Neural progenitor cell (in vitro differentiated cells): ENCODE measurements around the gene VGLL1. TPM values are rescaled to one million over a fixed set of nuclear protein-coding genes. Genes with fewer than 3 reads are reported as not detected.

Experiments used
- DNase-seq: peaks from one replicate; pipeline ENCODE4 v3.0.0-alpha.2; 2016; ENCODE audit warnings: low spot score
- H2AFZ ChIP-seq: fragments of 200-600 bp; sonication (generic); replicated peaks from 2 replicates; pipeline ENCODE4 v1.6.1; 2016; ENCODE audit warnings: antibody characterized with exemption
- H3F3A ChIP-seq: fragments of 200-600 bp; sonication (generic); 2 replicates; pipeline ENCODE4 v1.6.1; 2016; ENCODE audit warnings: antibody characterized with exemption, low read depth
- H3K27ac ChIP-seq: fragments of 200-600 bp; sonication (generic); 2 replicates; pipeline ENCODE4 v1.5.1; 2016; ENCODE audit warnings: mild to moderate bottlenecking
- H3K27me3 ChIP-seq: fragments of 200-600 bp; sonication (generic); 2 replicates; pipeline ENCODE4 v1.6.1; 2016; ENCODE audit warnings: mild to moderate bottlenecking, moderate library complexity
- H3K36me3 ChIP-seq: fragments of 200-600 bp; sonication (generic); 2 replicates; pipeline ENCODE4 v1.5.1; 2016
- H3K4me1 ChIP-seq: fragments of 200-600 bp; sonication (generic); 2 replicates; pipeline ENCODE4 v1.6.1; 2016; ENCODE audit warnings: mixed run types
- H3K4me2 ChIP-seq: fragments of 200-600 bp; sonication (generic); 2 replicates; pipeline ENCODE4 v1.6.1; 2016
- H3K4me3 ChIP-seq: fragments of 200-600 bp; sonication (generic); 2 replicates; pipeline ENCODE4 v1.5.1; 2016
- H3K79me2 ChIP-seq: fragments of 200-600 bp; sonication (generic); 2 replicates; pipeline ENCODE4 v1.6.1; 2016; ENCODE audit warnings: low read depth
- H3K9ac ChIP-seq: fragments of 200-600 bp; sonication (generic); 2 replicates; pipeline ENCODE4 v1.6.1; 2016
- H3K9me3 ChIP-seq: fragments of 200-600 bp; sonication (generic); 2 replicates; pipeline ENCODE4 v1.5.1; 2016; ENCODE audit warnings: low read depth
- H4K20me1 ChIP-seq: fragments of 200-600 bp; sonication (generic); 2 replicates; pipeline ENCODE4 v1.6.1; 2016; ENCODE audit warnings: low read depth
- H3K27ac Mint-ChIP-seq: 3 replicates; pipeline ENCODE4 v1.8.0; 2021; ENCODE audit warnings: mixed read lengths
- H3K27me3 Mint-ChIP-seq: 2 replicates; pipeline ENCODE4 v1.8.0; 2022; ENCODE audit warnings: low read depth, mild to moderate bottlenecking, inconsistent platforms, moderate library complexity, mixed read lengths; ENCODE audit not compliant: insufficient read depth
- H3K36me3 Mint-ChIP-seq: 3 replicates; pipeline ENCODE4 v1.8.0; 2021; ENCODE audit warnings: mixed read lengths
- H3K4me1 Mint-ChIP-seq: 3 replicates; pipeline ENCODE4 v1.8.0; 2021; ENCODE audit warnings: mixed read lengths
- H3K4me3 Mint-ChIP-seq: 3 replicates; pipeline ENCODE4 v1.8.0; 2021; ENCODE audit warnings: mild to moderate bottlenecking, moderate library complexity, mixed read lengths
- H3K9me3 Mint-ChIP-seq: 3 replicates; pipeline ENCODE4 v1.8.0; 2020; ENCODE audit warnings: mixed read lengths
- CTCF ChIP-seq: fragments of 200-600 bp; sonication (generic); IDR thresholded peaks from 2 replicates; pipeline ENCODE4 v1.5.1; 2017; ENCODE audit warnings: antibody characterized with exemption, mild to moderate bottlenecking
- EZH2 ChIP-seq: fragments of 200-600 bp; sonication (generic); IDR thresholded peaks from 2 replicates; pipeline ENCODE4 v1.6.1; 2017; ENCODE audit warnings: antibody characterized with exemption, mild to moderate bottlenecking, moderate library complexity
- EZH2phosphoT487 ChIP-seq: fragments of 200-600 bp; sonication (generic); IDR thresholded peaks from 2 replicates; pipeline ENCODE4 v1.6.1; 2017; ENCODE audit warnings: antibody characterized with exemption
- total RNA-seq: library from RNA; depleted of rRNA; stranded (reverse); fragments of >200 nt; gene quantifications from 2 replicates; pipeline ENCODE4 v1.2.3, GENCODE V29; 2015; ENCODE audit warnings: low replicate concordance

VGLL1 gene
- total RNA-seq, 1 donor from 2014 or later, result not detected

DNA sequence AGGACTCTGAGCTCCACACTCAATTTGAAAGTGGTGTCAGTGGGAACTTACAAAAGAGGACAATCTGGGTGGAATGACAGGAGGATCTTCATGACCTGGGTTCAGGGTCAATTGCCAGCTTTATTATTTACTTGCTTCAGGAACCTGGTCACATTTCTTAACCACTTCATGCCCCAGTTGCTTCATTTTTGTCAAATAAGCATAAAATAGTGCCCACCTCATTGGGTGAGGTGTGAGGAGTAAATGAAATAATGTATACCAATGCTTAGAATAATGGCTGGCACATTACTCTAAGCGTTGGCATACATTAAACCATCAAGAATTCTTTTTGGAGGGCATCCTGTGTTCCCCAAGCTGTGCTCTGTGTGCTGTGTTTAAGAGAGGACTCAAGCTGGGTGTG lies 19.4 kb downstream of the VGLL1 start:
- no peaks in the 10 kb centered on the region for H4K20me1 ChIP-seq
- Mint-ChIP-seq H3K4me3 (no peak overlapping the region), H3K4me1 (no peaks in the 10 kb centered on the region), H3K27me3 (peaks cover 3% of the 10 kb centered on the region), H3K27ac (no peak overlapping the region), H3K36me3 (no peaks in the 10 kb centered on the region), H3K9me3 (no peaks in the 10 kb centered on the region)
- H3K4me1 ChIP-seq, result no peaks in the 10 kb centered on the region
- no peak overlapping the region for H3K27ac ChIP-seq
- peaks cover 3% of the 10 kb centered on the region for H3K9me3 ChIP-seq
- H3K9ac ChIP-seq, result no peak overlapping the region
- H3K36me3 ChIP-seq, result no peaks in the 10 kb centered on the region
- H3K4me2 ChIP-seq, result no peak overlapping the region
- no peak overlapping the region for H2AFZ ChIP-seq
- H3F3A ChIP-seq, result no peaks in the 10 kb centered on the region
- DNase-seq, result no peak
- no peaks in the 10 kb centered on the region for H3K79me2 ChIP-seq
- H3K4me3 ChIP-seq, result no peak overlapping the region
- TF ChIP-seq CTCF, result no peak
- TF ChIP-seq EZH2, result no peak
- no peak for TF ChIP-seq EZH2phosphoT487
- no peaks in the 10 kb centered on the region for H3K27me3 ChIP-seq

- no peaks in the 10 kb centered on the region for H3K27me3 Mint-ChIP-seq
- H3K27ac Mint-ChIP-seq, result no peak overlapping the region
- no peak overlapping the region for H3K4me3 Mint-ChIP-seq
- DNase-seq, result no peak
- Histone ChIP-seq H3K36me3 (no peaks in the 10 kb centered on the region), H3K9ac (no peak overlapping the region), H3K27ac (no peak overlapping the region), H4K20me1 (no peaks in the 10 kb centered on the region), H3K4me1 (no peaks in the 10 kb centered on the region), H3K79me2 (no peaks in the 10 kb centered on the region), H2AFZ (no peak overlapping the region), H3K4me2 (no peak overlapping the region), H3K4me3 (no peak overlapping the region), H3K9me3 (peaks cover 2% of the 10 kb centered on the region), H3K27me3 (no peaks in the 10 kb centered on the region), H3F3A (no peaks in the 10 kb centered on the region)
- no peak for TF ChIP-seq EZH2
- TF ChIP-seq CTCF, result no peak
- no peak for TF ChIP-seq EZH2phosphoT487
- H3K4me1 Mint-ChIP-seq, result no peaks in the 10 kb centered on the region
- no peaks in the 10 kb centered on the region for H3K9me3 Mint-ChIP-seq
- no peaks in the 10 kb centered on the region for H3K36me3 Mint-ChIP-seq
Measured at GRCh38 chrX:136555694-136556093, 23.7 kb downstream of the VGLL1 start.

DNA sequence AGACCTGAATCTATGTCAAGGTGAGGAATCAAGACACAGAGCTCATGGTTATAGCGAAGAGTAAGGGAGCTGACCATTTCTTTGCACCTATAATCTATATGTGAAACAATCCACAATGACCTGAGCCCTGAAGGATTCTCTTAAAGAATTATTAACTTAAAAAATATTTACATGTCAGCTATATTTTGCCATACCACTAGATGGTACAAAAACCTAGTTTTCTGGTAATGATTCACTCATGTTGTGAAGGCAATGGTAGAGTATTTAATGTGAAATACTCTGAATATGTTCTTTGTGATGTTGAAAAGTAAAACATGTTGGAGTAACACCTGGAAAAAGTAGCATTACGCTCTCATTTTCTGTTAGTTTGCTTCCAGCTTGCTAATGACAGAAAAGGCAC lies 40.0 kb downstream of the VGLL1 start:
- Histone ChIP-seq H3F3A (no peaks in the 10 kb centered on the region), H3K36me3 (no peaks in the 10 kb centered on the region), H4K20me1 (no peaks in the 10 kb centered on the region), H3K79me2 (no peaks in the 10 kb centered on the region), H3K27ac (no peak overlapping the region), H3K27me3 (no peaks in the 10 kb centered on the region), H3K4me2 (no peak overlapping the region), H3K9me3 (no peaks in the 10 kb centered on the region), H3K9ac (no peak overlapping the region), H3K4me1 (no peaks in the 10 kb centered on the region), H3K4me3 (no peak overlapping the region), H2AFZ (no peak overlapping the region)
- no peaks in the 10 kb centered on the region for H3K4me1 Mint-ChIP-seq
- H3K27me3 Mint-ChIP-seq, result no peaks in the 10 kb centered on the region
- no peak overlapping the region for H3K27ac Mint-ChIP-seq
- H3K4me3 Mint-ChIP-seq, result no peak overlapping the region
- no peak for DNase-seq
- no peaks in the 10 kb centered on the region for H3K36me3 Mint-ChIP-seq
- TF ChIP-seq CTCF (no peak), EZH2phosphoT487 (no peak), EZH2 (no peak)
- H3K9me3 Mint-ChIP-seq, result peaks cover 2% of the 10 kb centered on the region

DNA sequence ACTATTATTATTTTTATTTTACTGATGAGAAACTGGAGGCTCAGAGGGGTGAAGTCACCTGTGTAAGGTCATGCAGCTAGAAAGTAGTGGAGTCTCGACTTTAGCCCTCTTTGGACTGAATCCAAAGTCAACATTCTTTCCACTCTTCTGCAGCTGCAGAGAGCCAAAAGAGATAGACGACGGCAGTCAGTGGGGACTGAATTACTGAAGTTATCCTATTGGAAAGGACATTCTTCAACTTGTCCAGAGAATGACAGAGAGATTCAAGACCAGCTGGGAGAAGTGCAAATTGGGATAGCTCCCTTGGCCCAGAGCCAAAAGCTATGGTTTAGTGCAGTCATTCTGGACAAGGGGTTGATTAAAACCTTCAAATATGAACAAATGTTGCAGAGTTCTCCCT lies 42.5 kb downstream of the VGLL1 start:
- no peak for DNase-seq
- Mint-ChIP-seq H3K4me1 (no peaks in the 10 kb centered on the region), H3K27ac (no peak overlapping the region), H3K27me3 (no peaks in the 10 kb centered on the region), H3K4me3 (no peak overlapping the region), H3K36me3 (no peaks in the 10 kb centered on the region), H3K9me3 (no peaks in the 10 kb centered on the region)
- Histone ChIP-seq H3K4me1 (no peaks in the 10 kb centered on the region), H3K4me2 (no peak overlapping the region), H2AFZ (no peak overlapping the region), H3K36me3 (no peaks in the 10 kb centered on the region), H3F3A (no peaks in the 10 kb centered on the region), H3K9ac (no peak overlapping the region), H4K20me1 (no peaks in the 10 kb centered on the region), H3K27ac (no peak overlapping the region), H3K9me3 (no peaks in the 10 kb centered on the region), H3K79me2 (no peaks in the 10 kb centered on the region), H3K4me3 (no peak overlapping the region), H3K27me3 (no peaks in the 10 kb centered on the region)
- TF ChIP-seq EZH2phosphoT487 (no peak), EZH2 (no peak), CTCF (no peak)
